Stimulated activated naive CD4-positive, alpha-beta T cell (primary cell): ENCODE measurements around the gene ASIC2.
"Not testable (repeated sequence)": the region's sequence is repeated elsewhere in the genome, so short reads cannot be mapped to it uniquely, and the experiment has no call there.

Source experiments
- DNase-seq, 6 experiments: peaks; one replicate each; lab custom pipeline; 2025; lab: John Stamatoyannopoulos, UW

ASIC2 gene

DNA sequence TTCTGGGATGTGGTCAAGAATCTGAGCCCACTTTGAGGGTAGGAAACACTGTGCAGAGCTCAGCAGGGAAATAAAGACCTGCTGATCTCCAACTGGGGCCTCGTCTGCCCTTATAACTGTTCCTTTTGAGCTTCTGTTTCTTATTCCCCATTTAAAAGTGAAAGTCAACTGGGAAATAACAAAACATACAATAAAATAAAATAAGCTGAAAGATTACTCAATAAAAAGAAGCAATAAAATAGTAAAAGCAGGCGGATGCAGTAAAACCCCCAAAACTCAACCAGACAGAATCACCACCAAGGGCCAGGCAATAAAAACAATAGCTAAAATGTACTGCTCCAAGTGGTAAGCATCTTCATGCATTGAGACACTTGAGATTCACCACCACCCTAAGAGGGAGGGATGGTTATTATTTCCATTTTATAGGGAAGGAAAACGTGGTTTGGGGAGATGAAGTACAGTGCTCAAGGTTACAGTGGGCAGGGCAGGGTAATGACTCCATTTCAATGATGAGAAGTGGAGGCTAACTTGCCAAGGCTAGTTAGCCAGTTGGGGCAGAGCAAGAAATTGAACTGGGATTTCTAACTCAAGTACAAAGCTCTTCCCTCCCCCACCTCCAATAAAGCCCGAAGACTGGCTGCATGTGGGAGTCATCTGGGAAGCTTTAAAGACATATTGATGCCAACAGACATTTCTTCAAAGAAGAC, 307.9 kb downstream of the ASIC2 start:
- no peak for DNase-seq

DNA sequence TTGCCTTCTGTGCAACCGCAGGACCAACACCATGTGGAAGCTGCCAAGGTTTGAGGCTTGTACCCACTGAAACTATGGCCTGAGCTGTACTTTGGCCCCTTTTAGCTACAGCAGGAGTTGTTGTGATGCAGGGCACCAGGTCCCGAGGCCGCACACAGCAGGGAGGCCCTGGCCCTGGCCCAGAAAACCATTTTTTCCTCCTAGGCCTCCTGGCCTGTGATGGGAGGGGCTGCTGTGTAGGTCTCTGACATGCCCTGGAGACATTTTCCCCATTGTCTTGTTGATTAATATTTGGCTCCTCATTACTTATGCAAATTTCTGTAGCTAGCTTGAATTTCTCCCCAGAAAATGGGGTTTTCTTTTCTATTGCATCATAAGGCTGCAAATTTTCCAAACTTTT, 311.5 kb downstream of the ASIC2 start:
- not testable (repeated sequence) for DNase-seq

DNA sequence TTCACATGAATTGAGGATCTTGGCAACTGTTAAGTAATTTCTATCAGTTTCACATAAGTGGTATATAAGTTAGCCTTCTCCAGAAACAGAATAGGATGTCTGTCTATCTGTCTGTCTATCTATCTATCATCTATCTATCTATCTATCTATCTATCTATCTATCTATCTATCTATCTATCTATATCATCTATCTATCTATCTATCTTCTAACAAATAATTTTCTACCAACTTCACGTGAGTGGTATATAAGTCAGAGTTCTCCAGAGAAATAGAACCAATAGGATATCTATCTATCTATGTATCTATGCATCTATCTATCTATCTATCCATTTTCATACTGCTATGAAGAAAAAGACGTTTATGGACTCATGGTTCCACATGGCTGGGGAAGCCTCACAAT, 312.9 kb downstream of the ASIC2 start:
- DNase-seq, result no peak

DNA sequence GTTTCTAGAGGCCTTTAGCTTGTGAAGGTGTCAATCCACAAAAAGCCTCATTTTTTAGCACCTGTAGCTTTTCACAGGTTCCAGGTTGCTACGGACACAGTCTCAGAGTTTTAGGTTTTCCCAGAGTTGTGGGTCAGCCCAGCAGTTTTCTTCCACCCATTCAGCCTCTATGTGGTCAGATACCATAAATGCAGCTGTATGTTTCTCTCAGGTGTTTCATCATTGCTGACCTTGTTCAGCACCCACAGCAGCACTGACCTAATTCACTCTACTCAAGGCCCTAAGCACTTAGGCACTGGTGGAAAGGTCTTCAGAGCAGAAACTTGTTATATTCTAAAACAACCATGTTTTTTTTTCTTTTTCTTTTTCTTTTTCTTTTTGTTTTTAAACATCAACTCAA, 316.5 kb downstream of the ASIC2 start:
- no peak for DNase-seq

DNA sequence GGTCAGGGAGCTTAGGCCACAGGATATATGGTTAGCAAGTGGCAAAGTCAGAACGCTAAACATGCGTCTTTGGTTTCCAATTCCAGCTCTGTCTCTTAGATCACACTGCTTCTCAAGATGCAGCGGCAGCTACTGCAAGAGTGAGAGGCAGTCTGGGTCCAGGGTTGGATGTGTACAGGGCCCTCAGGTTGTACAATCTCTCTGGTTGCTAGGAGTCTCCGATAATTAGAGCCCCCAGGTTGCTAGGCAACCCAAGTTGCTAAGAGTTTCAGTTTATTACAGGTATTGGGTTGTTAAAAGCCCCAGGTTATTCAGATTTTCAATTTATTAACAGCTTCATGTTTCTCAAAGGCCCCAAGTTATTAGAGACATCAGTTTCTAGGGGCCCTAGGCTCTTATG, 317.0 kb downstream of the ASIC2 start:
- no peak for DNase-seq

DNA sequence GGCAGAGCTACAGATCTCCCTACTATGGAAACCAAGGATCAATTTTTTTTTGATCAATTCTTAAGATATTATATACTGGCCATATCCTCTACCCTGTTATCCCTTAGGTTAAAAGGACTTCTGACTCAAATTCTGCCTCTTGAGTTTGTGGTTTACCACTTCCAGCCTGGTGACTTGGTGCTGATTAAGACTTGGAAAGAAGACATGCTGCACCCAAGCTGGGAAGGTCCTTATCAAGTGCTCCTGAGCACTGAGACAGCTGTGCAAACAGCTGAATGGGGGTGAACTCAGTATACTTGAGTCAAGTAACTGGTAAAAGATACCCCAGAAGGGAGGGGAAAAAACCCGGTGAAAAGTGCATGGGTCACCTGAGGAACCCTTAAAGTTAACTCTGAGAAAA, 321.9 kb downstream of the ASIC2 start:
- DNase-seq, result no peak

DNA sequence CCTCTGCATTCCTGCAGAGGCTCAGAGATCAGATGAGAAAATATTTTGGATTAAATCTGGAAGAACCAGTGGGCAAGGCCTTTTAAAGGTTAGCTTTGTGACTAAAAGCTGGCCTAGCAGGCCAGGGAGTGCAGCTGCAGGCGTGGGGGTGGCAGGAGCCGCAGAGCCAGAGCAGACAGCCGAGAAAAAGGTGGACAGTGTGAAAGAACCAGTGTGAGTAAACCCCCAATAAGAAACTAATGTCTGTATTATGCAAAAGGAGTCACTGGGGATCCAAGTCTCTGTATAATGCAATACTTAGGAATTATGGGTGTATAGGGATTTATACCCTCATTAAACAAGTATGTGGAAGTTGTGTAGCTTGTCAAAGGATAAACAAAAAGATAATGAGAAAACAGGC, 322.8 kb downstream of the ASIC2 start:
- no peak for DNase-seq

DNA sequence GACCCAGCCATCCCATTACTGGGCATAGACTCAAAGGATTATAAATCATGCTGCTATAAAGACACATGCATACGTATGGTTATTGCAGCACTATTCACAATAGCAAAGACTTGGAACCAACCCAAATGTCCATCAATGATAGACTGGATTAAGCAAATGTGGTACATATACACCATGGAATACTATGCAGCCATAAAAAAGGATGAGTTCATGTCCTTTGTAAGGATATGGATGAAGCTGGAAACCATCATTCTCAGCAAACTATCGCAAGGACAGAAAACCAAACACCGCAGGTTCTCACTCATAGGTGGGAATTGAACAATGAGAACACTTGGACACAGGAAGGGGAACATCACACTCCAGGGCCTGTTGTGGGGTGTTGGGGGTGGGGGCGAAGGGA, 323.9 kb downstream of the ASIC2 start:
- DNase-seq, result not testable (repeated sequence)

DNA sequence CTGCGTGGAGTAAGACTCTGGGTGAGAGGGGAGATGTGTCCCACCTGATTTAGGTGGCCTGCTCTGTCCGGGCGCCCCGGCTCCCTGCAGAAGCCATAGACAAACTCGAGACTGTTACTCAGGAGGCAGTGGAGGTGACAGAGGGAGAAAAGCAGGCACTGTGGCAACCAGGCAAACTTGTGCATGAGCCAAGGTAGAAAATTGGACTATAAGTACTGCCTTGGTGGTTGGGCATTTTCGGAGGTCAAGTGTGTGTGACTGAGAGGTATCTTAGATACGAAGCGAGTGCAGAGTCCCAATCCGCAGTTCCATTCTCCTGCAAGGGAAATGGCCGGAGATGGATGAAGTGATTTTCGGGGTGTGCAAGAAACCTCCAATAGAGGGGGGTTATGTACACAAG, 328.6 kb downstream of the ASIC2 start:
- DNase-seq, result no peak
